PC-3 (cell line): Measurements from ENCODE around the gene LRRFIP2.

Experiments
- CTCF ChIP-seq: fragments of 300-600 bp; sonication (generic); conservative IDR thresholded peaks from 2 replicates; pipeline ENCODE4 v1.5.1; 2017; ENCODE audit warnings: antibody characterized with exemption, low read depth, mild to moderate bottlenecking, low read length
- EZH2 ChIP-seq: fragments of 300-600 bp; sonication (generic); IDR thresholded peaks from one replicate; pipeline ENCODE4 v1.6.1; 2017; ENCODE audit warnings: antibody characterized with exemption, mild to moderate bottlenecking, low read length; ENCODE audit not compliant: unreplicated experiment

- TF ChIP-seq CTCF (no peak), EZH2 (no peak)
Observed at GRCh38 chr3:37075955-37076354, 98.4 kb downstream of the LRRFIP2 start.
